Heart right ventricle (tissue), 16 donors: ENCODE results near the gene INSYN2A. TPM values are rescaled to one million over a fixed set of nuclear protein-coding genes. Genes with fewer than 3 reads are reported as not detected.

ENCODE experiments used
- ATAC-seq, 8 donors: fragments of 200-7000 bp; cut with Tn5 transposase; one replicate each; pipeline ENCODE4 v1.9.1; 2020; ENCODE audit warnings: mild to moderate bottlenecking in 8 of 8, moderate library complexity in 8 of 8, moderate number of reproducible peaks in 1 of 8
- DNase-seq, 2 donors: peaks; one replicate each; pipeline ENCODE4 v3.0.0-alpha.2; 2020
- H3K27ac ChIP-seq, 10 donors: fragments of 200-600 bp; sonication (generic) in 2 of 10; one replicate each; pipeline versions ENCODE4 v1.5.0 to v1.8.0; 2020 to 2022; ENCODE audit warnings: mild to moderate bottlenecking in 3 of 10
- H3K27me3 ChIP-seq, 7 donors: fragments of 200-600 bp; one replicate each; pipeline ENCODE4 v1.8.0; 2021 to 2022; ENCODE audit warnings: mild to moderate bottlenecking in 2 of 7
- H3K36me3 ChIP-seq, 9 donors: fragments of 200-600 bp; sonication (generic) in 1 of 9; one replicate each; pipeline versions ENCODE4 v1.5.0 to v1.8.0; 2020 to 2022; ENCODE audit warnings: mild to moderate bottlenecking in 2 of 9
- H3K4me1 ChIP-seq, 9 donors: fragments of 200-600 bp; sonication (generic) in 1 of 9; one replicate each; pipeline versions ENCODE4 v1.5.0 to v1.8.0; 2020 to 2022; ENCODE audit warnings: mild to moderate bottlenecking in 4 of 9
- H3K4me3 ChIP-seq, 10 donors: fragments of 200-600 bp; sonication (generic) in 2 of 10; one replicate each; pipeline versions ENCODE4 v1.5.0 to v1.8.0; 2020 to 2022; ENCODE audit warnings: mild to moderate bottlenecking in 7 of 10, moderate library complexity in 2 of 10
- H3K9me3 ChIP-seq, 11 donors: fragments of 200-600 bp in 10 of 11; sonication (generic) in 2 of 11; one replicate each; pipeline versions ENCODE4 v1.5.0 to v1.8.0; 2013 to 2022; ENCODE audit warnings: mild to moderate bottlenecking in 2 of 11, control low read depth in 1 of 11, moderate library complexity in 1 of 11
- WGBS, 2 donors: extraction: QIAGEN DNeasy Blood & Tissue Kit; methylation state at CpG; one replicate each; pipeline ENCODE4 v1.1.7; 2013; ENCODE audit warnings: inconsistent platforms in 1 of 2; 5-methylcytosine and 5-hydroxymethylcytosine counted together
- intact Hi-C, 10 donors: fragments of 100-400 bp; cut with DNase I; formaldehyde crosslinking; loops; one replicate each; pipeline versions ENCODE4 v1.11.1 to v1.14.2; 2022
- polyA plus RNA-seq, 2 donors: library from polyadenylated mRNA; stranded (reverse); fragments of 200-250 nt; gene quantifications; one replicate each; pipeline ENCODE4 v1.2.3, GENCODE V29; 2013
- total RNA-seq, 10 donors: library from RNA; stranded (reverse); fragmentation: NEBNext Ultra II Directional in 3 of 10; extraction: Animal tissue kit (Norgen Biotek cat#: 25700) in 3 of 10; gene quantifications; one replicate each; pipeline versions ENCODE4 v1.2.1 to v1.2.4, GENCODE V29; 2021 to 2023
- TF ChIP-seq, protein P1 (sequence below), 9 donors: fragments of 200-600 bp; sonication (generic) in 2 of 9; IDR thresholded peaks; one replicate each; pipeline versions ENCODE4 v1.5.0 to v1.8.0; 2021 to 2022; ENCODE audit warnings: antibody characterized with exemption in 9 of 9, mild to moderate bottlenecking in 5 of 9, moderate library complexity in 1 of 9
- donor health status: Arrhythmogenic right ventricular cardiomyopathy.
- donor health status: ischemic (EF 13 %, LVEDD 7.1; RV severe dilation, severe dysfunction).
- donor health status: healthy with polysubstance abuse.
- donor health status: DM: no; HTN: yes; CAD: no.
- donor health status: DM: no; HTN: no; CAD: no.
- donor health status: ischemic (EF 25% LVEDD 6.9; RV normal size, moderate dysfunction).
- donor health status: ischemic (EF 25% LVEDD 5.7; RV mildly dilated, moderate dysfunction).
- donor health status: healthy.
- donor health status: DM: yes; HTN: yes; CAD: no.
- donor health status: Ischemic cardiomyopathy.
- donor health status: ischemic (EF 35%, LVEDD 5.7; RV mildly dilated, moderate dysfunction).
- donor health status: nonischemic (EF 11% LVEDD 7.7; RV severe dilation, severe dysfunction).
- donor health status: DM: yes; HTN: yes; CAD: no.
- donor health status: PGD.
- donor health status: ischemic (EF 29% LVEDD 5.4; RV normal size, mild dysfunction).
- donor health status: nonischemic (EF 23%, LVEDD 6.1; RV moderate dilation, normal function).

The INSYN2A gene
- total and polyA plus RNA-seq, 12 donors = 0.01 to 0.19 (median 0.15) TPM; not detected in 6

DNA sequence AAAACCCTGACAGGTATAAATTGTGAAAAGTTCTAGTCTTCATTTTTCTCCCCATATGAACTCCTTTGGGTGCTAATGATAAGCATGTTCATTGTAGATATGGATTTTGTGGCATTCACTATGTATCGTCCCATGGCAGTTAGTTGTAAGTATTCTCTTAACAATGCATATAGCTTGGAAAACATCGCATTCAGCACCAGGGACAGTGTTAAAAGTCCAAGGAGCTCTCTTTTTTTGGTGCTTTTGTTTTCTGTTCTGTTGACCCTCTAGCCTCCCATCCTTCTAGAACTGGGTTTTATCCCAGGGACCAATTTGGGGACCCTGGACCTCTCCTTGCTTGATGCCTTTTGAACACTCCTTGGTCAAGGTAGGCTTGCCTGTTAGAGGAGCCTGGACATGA is 37.7 kb downstream of the INSYN2A start:
- H3K36me3 ChIP-seq = no peaks in the 10 kb centered on the region

DNA sequence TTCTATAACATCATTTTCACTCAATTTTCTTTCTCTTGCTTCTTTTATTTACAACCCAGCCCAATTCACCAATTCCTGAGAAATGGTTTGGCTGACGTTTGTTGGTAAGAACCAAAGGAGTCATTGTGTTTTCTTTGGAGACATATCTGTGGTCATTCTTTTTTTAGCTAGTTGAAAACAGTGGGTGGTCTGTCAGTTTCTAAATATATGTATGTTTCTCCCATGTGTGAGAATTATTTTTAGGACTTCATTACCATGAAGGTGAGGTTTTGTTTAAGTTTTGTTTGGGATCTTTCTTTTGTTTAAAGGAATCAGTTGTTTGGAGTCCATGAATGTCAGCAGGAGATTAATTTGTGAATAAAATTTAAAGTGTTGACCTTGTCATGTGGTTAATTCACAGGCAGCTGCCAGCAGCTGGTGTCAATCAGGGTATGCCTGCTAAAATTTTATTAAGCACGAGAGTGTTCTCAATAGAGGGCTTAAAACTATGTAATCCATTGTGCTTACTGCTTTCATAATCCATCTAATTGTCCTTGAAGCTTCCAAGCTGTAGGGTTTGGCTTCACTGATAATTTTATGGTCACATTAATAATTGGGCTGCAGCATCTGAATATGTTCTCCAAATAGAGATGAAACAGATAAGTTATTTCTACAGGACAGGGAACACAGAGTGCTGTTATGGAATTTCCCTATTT is 38.7 kb downstream of the INSYN2A start:
- Histone ChIP-seq H3K36me3 (no peaks in the 10 kb centered on the region), H3K27ac (no peak overlapping the region), H3K4me1 (peaks cover 2 to 24% (median 18%) of the 10 kb centered on the region in 9 donors), H3K27me3 (no peaks in the 10 kb centered on the region), H3K4me3 (no peak overlapping the region), H3K9me3 (no peaks in the 10 kb centered on the region)
- DNase-seq = no peak
- intact Hi-C loops = no loop called here
- TF ChIP-seq, protein P1, sequence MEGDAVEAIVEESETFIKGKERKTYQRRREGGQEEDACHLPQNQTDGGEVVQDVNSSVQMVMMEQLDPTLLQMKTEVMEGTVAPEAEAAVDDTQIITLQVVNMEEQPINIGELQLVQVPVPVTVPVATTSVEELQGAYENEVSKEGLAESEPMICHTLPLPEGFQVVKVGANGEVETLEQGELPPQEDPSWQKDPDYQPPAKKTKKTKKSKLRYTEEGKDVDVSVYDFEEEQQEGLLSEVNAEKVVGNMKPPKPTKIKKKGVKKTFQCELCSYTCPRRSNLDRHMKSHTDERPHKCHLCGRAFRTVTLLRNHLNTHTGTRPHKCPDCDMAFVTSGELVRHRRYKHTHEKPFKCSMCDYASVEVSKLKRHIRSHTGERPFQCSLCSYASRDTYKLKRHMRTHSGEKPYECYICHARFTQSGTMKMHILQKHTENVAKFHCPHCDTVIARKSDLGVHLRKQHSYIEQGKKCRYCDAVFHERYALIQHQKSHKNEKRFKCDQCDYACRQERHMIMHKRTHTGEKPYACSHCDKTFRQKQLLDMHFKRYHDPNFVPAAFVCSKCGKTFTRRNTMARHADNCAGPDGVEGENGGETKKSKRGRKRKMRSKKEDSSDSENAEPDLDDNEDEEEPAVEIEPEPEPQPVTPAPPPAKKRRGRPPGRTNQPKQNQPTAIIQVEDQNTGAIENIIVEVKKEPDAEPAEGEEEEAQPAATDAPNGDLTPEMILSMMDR (IDR thresholded peaks at IDR 0.05) = no peak
- ATAC-seq = peak in 1 of 8 donors; percentile 61
- WGBS, 2 donors = 17 to 27% methylated on average over 2 of the region's 2 CpGs

More for the DNA sequence above, 37.7 kb downstream of the INSYN2A start:
- ATAC-seq = no peak
- Histone ChIP-seq H3K27me3 (no peaks in the 10 kb centered on the region), H3K27ac (no peak overlapping the region), H3K4me3 (no peak overlapping the region), H3K4me1 (peaks cover 2 to 26% (median 22%) of the 10 kb centered on the region in 9 donors), H3K9me3 (no peaks in the 10 kb centered on the region)
- DNase-seq = no peak
- TF ChIP-seq, protein P1 (IDR thresholded peaks at IDR 0.05) = no peak
- intact Hi-C loops = no loop called here
- 99 to 100% methylated on average over 2 of the region's 2 CpGs for WGBS, 2 donors

DNA sequence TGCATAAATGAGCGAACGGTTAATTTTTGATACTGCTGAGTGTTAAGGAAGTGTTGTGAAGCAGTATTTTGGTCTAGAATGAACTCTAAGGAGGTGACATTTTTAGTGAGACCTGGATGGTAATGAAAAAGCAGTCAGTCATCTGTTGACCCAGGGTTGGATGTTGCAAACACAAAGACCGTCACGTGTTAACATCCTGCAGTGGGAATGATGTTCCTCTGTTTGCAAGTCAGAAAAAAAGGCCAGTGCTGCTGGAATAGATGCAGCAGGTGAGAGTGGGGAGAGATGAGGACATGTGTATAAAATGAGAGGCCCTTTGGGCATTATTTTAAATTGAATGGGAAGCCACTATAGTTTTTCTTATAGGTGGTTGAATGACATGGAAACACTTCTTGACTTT is 39.3 kb downstream of the INSYN2A start:
- WGBS, 2 donors = 94 to 96% methylated on average over 4 of the region's 4 CpGs
- Histone ChIP-seq H3K9me3 (no peaks in the 10 kb centered on the region), H3K4me1 (peaks cover 2 to 29% (median 23%) of the 10 kb centered on the region in 9 donors), H3K4me3 (no peak overlapping the region), H3K36me3 (no peaks in the 10 kb centered on the region), H3K27me3 (no peaks in the 10 kb centered on the region), H3K27ac (no peak overlapping the region)
- TF ChIP-seq, protein P1 (IDR thresholded peaks at IDR 0.05) = no peak
- intact Hi-C loops = no loop called here
- no peak for ATAC-seq
- no peak for DNase-seq

DNA sequence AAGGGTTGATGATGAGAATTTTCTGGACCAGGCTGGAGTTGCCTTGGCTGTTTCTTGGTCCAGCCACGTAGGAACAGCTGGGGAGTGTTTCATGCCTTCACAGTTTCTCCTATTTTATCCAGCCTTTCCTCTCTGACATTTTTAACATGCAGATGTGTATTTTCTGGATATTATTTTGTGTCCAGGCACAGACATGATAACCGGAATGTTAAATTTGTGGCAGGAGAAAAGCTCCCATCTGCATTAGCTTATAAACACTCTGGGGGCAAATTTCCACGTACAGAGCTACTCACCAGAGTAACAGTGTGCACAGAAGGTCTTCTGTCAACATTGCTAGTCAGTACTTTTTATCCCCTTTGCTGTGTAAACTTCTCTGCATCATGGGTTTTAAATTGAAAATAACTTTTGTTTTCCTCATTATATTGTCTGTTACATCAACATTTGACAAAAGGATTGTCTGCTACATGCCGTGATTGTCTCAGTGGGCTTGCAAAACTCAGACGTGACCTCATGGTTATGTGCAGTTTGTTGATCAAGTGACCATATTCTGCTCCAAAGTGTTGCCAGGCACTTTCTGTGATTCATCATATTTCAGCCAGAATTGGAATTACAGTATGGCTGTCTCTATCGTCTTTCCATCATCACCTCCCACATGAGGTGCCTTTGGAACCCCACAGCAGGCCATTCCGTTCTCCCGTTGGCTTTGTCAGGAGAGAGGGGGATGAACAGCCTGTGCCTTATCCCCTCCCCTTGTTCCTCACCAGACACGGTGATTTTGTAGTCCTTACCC is 41.4 kb downstream of the INSYN2A start:
- intact Hi-C loops = no loop called here
- TF ChIP-seq, protein P1 (IDR thresholded peaks at IDR 0.05) = no peak
- H3K9me3 ChIP-seq = no peaks in the 10 kb centered on the region
- H3K4me3 ChIP-seq = no peak overlapping the region
- ATAC-seq (peak in 5 of 8 donors; percentile 31 to 71 (median 50)), DNase-seq (no peak)
- H3K27me3 ChIP-seq = no peaks in the 10 kb centered on the region
- peaks cover 0 to 5% (median 0%) of the 10 kb centered on the region in 9 donors for H3K36me3 ChIP-seq
- WGBS, 2 donors = 80 to 82% methylated on average over 9 of the region's 9 CpGs
- peaks cover 2 to 32% (median 23%) of the 10 kb centered on the region in 9 donors for H3K4me1 ChIP-seq
- peak overlapping the region in 2 of 10 donors; percentile 26 to 38 for H3K27ac ChIP-seq
